Smooth muscle cell (in vitro differentiated cells): Measurements from ENCODE around the gene FNDC8. TPM values are rescaled to one million over a fixed set of nuclear protein-coding genes. Genes with fewer than 3 reads are reported as not detected.

Experiments used
- DNase-seq: peaks from one replicate; lab custom pipeline; 2025; ENCODE audit not compliant: unreplicated experiment; lab: John Stamatoyannopoulos, UW
- H2AFZ ChIP-seq: fragments of 200-600 bp; sonication (generic); 2 replicates; pipeline ENCODE4 v1.6.0; 2016; ENCODE audit warnings: antibody characterized with exemption, low read depth, mild to moderate bottlenecking
- H3F3A ChIP-seq: fragments of 200-600 bp; sonication (generic); 2 replicates; pipeline ENCODE4 v1.6.0; 2017; ENCODE audit warnings: antibody characterized with exemption, low read depth
- H3K27ac ChIP-seq: fragments of 200-600 bp; sonication (generic); 2 replicates; pipeline ENCODE4 v1.5.1; 2016; ENCODE audit warnings: low read depth, mild to moderate bottlenecking
- H3K27me3 ChIP-seq: fragments of 200-600 bp; sonication (generic); 2 replicates; pipeline ENCODE4 v1.6.1; 2016; ENCODE audit warnings: low read depth, mild to moderate bottlenecking
- H3K36me3 ChIP-seq: fragments of 200-600 bp; sonication (generic); 2 replicates; pipeline ENCODE4 v1.5.1; 2016; ENCODE audit warnings: low read depth
- H3K4me1 ChIP-seq: fragments of 200-600 bp; sonication (generic); 2 replicates; pipeline ENCODE4 v1.5.1; 2016; ENCODE audit warnings: low read depth
- H3K4me2 ChIP-seq: fragments of 200-600 bp; sonication (generic); 2 replicates; pipeline ENCODE4 v1.6.0; 2016; ENCODE audit warnings: mild to moderate bottlenecking
- H3K4me3 ChIP-seq: fragments of 200-600 bp; sonication (generic); 2 replicates; pipeline ENCODE4 v1.5.1; 2016; ENCODE audit warnings: mild to moderate bottlenecking
- H3K79me2 ChIP-seq: fragments of 200-600 bp; sonication (generic); 2 replicates; pipeline ENCODE4 v1.6.0; 2016; ENCODE audit warnings: low read depth, mild to moderate bottlenecking
- H3K9ac ChIP-seq: fragments of 200-600 bp; sonication (generic); 2 replicates; pipeline ENCODE4 v1.6.0; 2016; ENCODE audit warnings: low read depth
- H3K9me3 ChIP-seq: fragments of 200-600 bp; sonication (generic); replicated peaks from 2 replicates; pipeline ENCODE4 v1.5.1; 2016; ENCODE audit warnings: low read depth
- H4K20me1 ChIP-seq: fragments of 200-600 bp; sonication (generic); 2 replicates; pipeline ENCODE4 v1.6.0; 2016; ENCODE audit warnings: low read depth
- WGBS: methylation state at CpG from one replicate; pipeline ENCODE4 v1.1.7; 2016; ENCODE audit warnings: low lambda C conversion rate; 5-methylcytosine and 5-hydroxymethylcytosine counted together
- polyA plus RNA-seq: library from polyadenylated mRNA; unstranded; fragments of >200 nt; fragmentation: Nextera tagmentation; extraction: Ambion mirVana; gene quantifications from 2 replicates; pipeline ENCODE4 v1.2.1, GENCODE V29; 2016
- total RNA-seq: library from RNA; depleted of rRNA; stranded (reverse); fragments of >200 nt; gene quantifications from 2 replicates; pipeline ENCODE4 v1.2.3, GENCODE V29; 2014
- TF ChIP-seq, protein P1 (sequence below): fragments of 200-600 bp; sonication (generic); IDR thresholded peaks from 2 replicates; pipeline ENCODE4 v1.5.1; 2017; ENCODE audit warnings: borderline replicate concordance, mild to moderate bottlenecking, antibody characterized with exemption; ENCODE audit not compliant: insufficient read depth, poor library complexity, severe bottlenecking

FNDC8 gene
- total and polyA plus RNA-seq, 2 experiments from 2014 or later: not detected

- Histone ChIP-seq H3K27me3 (no peaks in the 10 kb centered on the region), H3K4me3 (no peak overlapping the region), H3K4me2 (no peak overlapping the region), H3K9me3 (no peaks in the 10 kb centered on the region), H3K79me2 (no peaks in the 10 kb centered on the region), H4K20me1 (no peaks in the 10 kb centered on the region), H3K27ac (no peak overlapping the region), H3K36me3 (no peaks in the 10 kb centered on the region), H3K9ac (no peak overlapping the region), H3F3A (no peaks in the 10 kb centered on the region), H3K4me1 (no peaks in the 10 kb centered on the region), H2AFZ (no peak overlapping the region)
- DNase-seq: no peak
- TF ChIP-seq, protein P1, sequence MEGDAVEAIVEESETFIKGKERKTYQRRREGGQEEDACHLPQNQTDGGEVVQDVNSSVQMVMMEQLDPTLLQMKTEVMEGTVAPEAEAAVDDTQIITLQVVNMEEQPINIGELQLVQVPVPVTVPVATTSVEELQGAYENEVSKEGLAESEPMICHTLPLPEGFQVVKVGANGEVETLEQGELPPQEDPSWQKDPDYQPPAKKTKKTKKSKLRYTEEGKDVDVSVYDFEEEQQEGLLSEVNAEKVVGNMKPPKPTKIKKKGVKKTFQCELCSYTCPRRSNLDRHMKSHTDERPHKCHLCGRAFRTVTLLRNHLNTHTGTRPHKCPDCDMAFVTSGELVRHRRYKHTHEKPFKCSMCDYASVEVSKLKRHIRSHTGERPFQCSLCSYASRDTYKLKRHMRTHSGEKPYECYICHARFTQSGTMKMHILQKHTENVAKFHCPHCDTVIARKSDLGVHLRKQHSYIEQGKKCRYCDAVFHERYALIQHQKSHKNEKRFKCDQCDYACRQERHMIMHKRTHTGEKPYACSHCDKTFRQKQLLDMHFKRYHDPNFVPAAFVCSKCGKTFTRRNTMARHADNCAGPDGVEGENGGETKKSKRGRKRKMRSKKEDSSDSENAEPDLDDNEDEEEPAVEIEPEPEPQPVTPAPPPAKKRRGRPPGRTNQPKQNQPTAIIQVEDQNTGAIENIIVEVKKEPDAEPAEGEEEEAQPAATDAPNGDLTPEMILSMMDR: no peak
- 96% methylated on average over 22 of the region's 22 CpGs for WGBS
Observed at GRCh38 chr17:35132816-35133550, 11.6 kb downstream of the FNDC8 start.

- no peak for DNase-seq
- no peak overlapping the region for H2AFZ ChIP-seq
- no peaks in the 10 kb centered on the region for H4K20me1 ChIP-seq
- WGBS: 97% methylated on average over 6 of the region's 6 CpGs
- no peaks in the 10 kb centered on the region for H3K79me2 ChIP-seq
- no peak overlapping the region for H3K4me2 ChIP-seq
- H3K36me3 ChIP-seq: no peaks in the 10 kb centered on the region
- TF ChIP-seq, protein P1: no peak
- no peak overlapping the region for H3K27ac ChIP-seq
- H3K27me3 ChIP-seq: no peaks in the 10 kb centered on the region
- no peaks in the 10 kb centered on the region for H3F3A ChIP-seq
- H3K9ac ChIP-seq: no peak overlapping the region
- H3K4me3 ChIP-seq: no peak overlapping the region
- no peaks in the 10 kb centered on the region for H3K9me3 ChIP-seq
- H3K4me1 ChIP-seq: no peaks in the 10 kb centered on the region
Observed at GRCh38 chr17:35135322-35135721, 13.9 kb downstream of the FNDC8 start.

DNA sequence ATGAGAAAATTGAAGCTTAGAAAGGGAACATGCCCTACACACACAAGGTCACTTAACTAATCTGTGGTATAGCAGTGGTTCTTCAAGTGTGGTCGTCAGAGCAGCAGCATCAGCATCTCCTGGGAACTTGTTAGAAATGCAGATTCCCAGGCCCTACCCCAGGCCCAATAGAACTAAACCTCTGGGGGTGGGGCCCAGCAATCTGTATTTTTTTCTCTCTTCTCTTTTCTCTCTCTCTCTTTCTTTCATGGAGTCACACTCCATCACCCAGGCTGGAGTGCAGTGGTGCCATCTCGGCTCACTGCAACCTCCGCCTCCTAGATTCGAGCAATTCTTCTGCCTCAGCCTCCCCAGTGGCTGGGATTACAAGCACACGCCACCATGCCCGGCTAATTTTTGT is 16.8 kb downstream of the FNDC8 start:
- no peak overlapping the region for H3K4me2 ChIP-seq
- H3K79me2 ChIP-seq: peaks cover 13% of the 10 kb centered on the region
- no peak overlapping the region for H3K4me3 ChIP-seq
- no peak overlapping the region for H3K9ac ChIP-seq
- H3K9me3 ChIP-seq: no peaks in the 10 kb centered on the region
- peaks cover 8% of the 10 kb centered on the region for H3K4me1 ChIP-seq
- H3F3A ChIP-seq: no peaks in the 10 kb centered on the region
- WGBS: 98% methylated on average over 6 of the region's 6 CpGs
- H4K20me1 ChIP-seq: no peaks in the 10 kb centered on the region
- no peak for DNase-seq
- no peak overlapping the region for H3K27ac ChIP-seq
- H3K36me3 ChIP-seq: no peaks in the 10 kb centered on the region
- H3K27me3 ChIP-seq: no peaks in the 10 kb centered on the region
- no peak overlapping the region for H2AFZ ChIP-seq
- TF ChIP-seq, protein P1: no peak
